H1 (cell line): ENCODE measurements around the gene ANKRD9. TPM values are rescaled to one million over a fixed set of nuclear protein-coding genes. Genes with fewer than 3 reads are reported as not detected.

Experiments used
- CTCF ChIA-PET: fragments of 300-600 bp; sonication (Branson Sonifier 250); formaldehyde crosslinking; loops from one replicate; lab custom pipeline; 2021; ENCODE audit not compliant: partially characterized antibody; lab: Charles Lee
- POLR2A ChIA-PET: fragments of 300-600 bp; sonication (Branson Sonifier 250); formaldehyde crosslinking; loops from one replicate; lab custom pipeline; 2021; ENCODE audit warnings: inconsistent platforms; ENCODE audit not compliant: partially characterized antibody; lab: Charles Lee
- DNase-seq, 2 experiments: peaks; one replicate each; pipeline versions ENCODE4 v3.0.0 to v3.0.0-alpha.2; 2010 to 2022; ENCODE audit warnings: low spot score in 2 of 2, low read depth in 1 of 2, mixed read lengths in 1 of 2
- FAIRE-seq: peaks from 2 replicates; lab custom pipeline; 2011; peaks lifted over from hg19 to GRCh38; lab: Jason Lieb, UNC
- H2AFZ ChIP-seq: 2 replicates; pipeline ENCODE4 v1.8.1; 2012; ENCODE audit warnings: low read length, inconsistent platforms
- H2AK5ac ChIP-seq: 2 replicates; pipeline ENCODE4 v1.6.1; 2013; ENCODE audit warnings: low read depth, low read length
- H2BK120ac ChIP-seq: replicated peaks from 2 replicates; pipeline ENCODE3; 2013; ENCODE audit warnings: low read depth, low read length, inconsistent platforms
- H2BK12ac ChIP-seq: 2 replicates; pipeline ENCODE4 v1.6.1; 2013; ENCODE audit warnings: low read depth, low read length
- H2BK15ac ChIP-seq: 2 replicates; pipeline ENCODE4 v1.6.1; 2013; ENCODE audit warnings: low read length
- H2BK20ac ChIP-seq: 2 replicates; pipeline ENCODE4 v1.6.1; 2013; ENCODE audit warnings: low read length
- H2BK5ac ChIP-seq: 2 replicates; pipeline ENCODE4 v1.6.1; 2013; ENCODE audit warnings: low read depth, low read length
- H3K14ac ChIP-seq: 2 replicates; pipeline ENCODE4 v1.6.1; 2013; ENCODE audit warnings: inconsistent platforms; ENCODE audit not compliant: insufficient read length
- H3K18ac ChIP-seq: 2 replicates; pipeline ENCODE4 v1.6.1; 2013; ENCODE audit warnings: low read length; ENCODE audit errors: extremely low read depth
- H3K23ac ChIP-seq: 2 replicates; pipeline ENCODE4 v1.6.1; 2013; ENCODE audit warnings: inconsistent platforms; ENCODE audit not compliant: insufficient read length
- H3K23me2 ChIP-seq: 2 replicates; pipeline ENCODE4 v1.6.1; 2013; ENCODE audit warnings: low read depth, low read length
- H3K27ac ChIP-seq: 2 replicates; pipeline ENCODE4 v1.6.1; 2011; ENCODE audit warnings: low read depth, low read length, inconsistent platforms
- H3K27me3 ChIP-seq, 4 experiments: replicated peaks in 1 of 4; 1 replicate in 1 of 4; 2 replicates in 3 of 4; pipeline versions ENCODE4 v1.6.1 to v1.8.1; 2011 to 2013; ENCODE audit warnings: low read length in 3 of 4, mild to moderate bottlenecking in 3 of 4, inconsistent platforms in 2 of 4, mixed read lengths in 2 of 4, moderate library complexity in 1 of 4; ENCODE audit not compliant: control insufficient read depth in 3 of 4, insufficient read depth in 3 of 4; ENCODE audit errors: extremely low read depth in 1 of 4
- H3K36me3 ChIP-seq, 4 experiments: 2 replicates each; pipeline versions ENCODE4 v1.6.1 to v1.8.1; 2011 to 2013; ENCODE audit warnings: mild to moderate bottlenecking in 4 of 4, low read length in 3 of 4, moderate library complexity in 2 of 4, control low read depth in 1 of 4, inconsistent platforms in 1 of 4; ENCODE audit not compliant: insufficient read depth in 4 of 4, control insufficient read depth in 2 of 4
- H3K4ac ChIP-seq: replicated peaks from 2 replicates; pipeline ENCODE3; 2013; ENCODE audit warnings: low read length, low read depth, mixed read lengths, inconsistent platforms; ENCODE audit not compliant: insufficient read length
- H3K4me1 ChIP-seq, 4 experiments: replicated peaks in 1 of 4; 1 replicate in 1 of 4; 2 replicates in 3 of 4; pipeline versions ENCODE4 v1.6.1 to v1.8.1; 2011 to 2013; ENCODE audit warnings: low read length in 3 of 4, inconsistent platforms in 2 of 4, mixed read lengths in 1 of 4; ENCODE audit not compliant: insufficient read depth in 4 of 4, control insufficient read depth in 3 of 4
- H3K4me2 ChIP-seq, 2 experiments: 2 replicates each; pipeline versions ENCODE4 v1.6.1 to v1.8.1; 2011 to 2013; ENCODE audit warnings: low read depth in 2 of 2, low read length in 2 of 2, control low read depth in 1 of 2, inconsistent platforms in 1 of 2, mild to moderate bottlenecking in 1 of 2; ENCODE audit not compliant: insufficient read depth in 1 of 2
- H3K4me3 ChIP-seq, 4 experiments: fragments of 200-600, 300-600 bp in 1 of 4; sonication (generic), shearing (Covaris generic), sonication (Bioruptor Twin) in 1 of 4; 2 replicates each; pipeline versions ENCODE4 v1.5.1 to v1.8.1; 2011 to 2016; ENCODE audit warnings: low read length in 4 of 4, low read depth in 3 of 4, control low read depth in 2 of 4, inconsistent platforms in 2 of 4, mild to moderate bottlenecking in 2 of 4, mixed read lengths in 1 of 4, moderate library complexity in 1 of 4; ENCODE audit not compliant: insufficient read depth in 2 of 4; ENCODE audit errors: extremely low read depth in 1 of 4
- H3K56ac ChIP-seq: replicated peaks from 2 replicates; pipeline ENCODE3; 2013; ENCODE audit warnings: low read depth, mild to moderate bottlenecking, mixed read lengths, low read length, inconsistent platforms; ENCODE audit not compliant: insufficient read length
- H3K79me1 ChIP-seq: 2 replicates; pipeline ENCODE4 v1.6.1; 2013; ENCODE audit warnings: low read depth, low read length, control low read depth
- H3K79me2 ChIP-seq, 2 experiments: 2 replicates each; pipeline versions ENCODE4 v1.6.1 to v1.8.1; 2012 to 2013; ENCODE audit warnings: low read length in 2 of 2, mild to moderate bottlenecking in 2 of 2, inconsistent platforms in 1 of 2; ENCODE audit not compliant: insufficient read depth in 2 of 2, control insufficient read depth in 1 of 2
- H3K9ac ChIP-seq, 4 experiments: replicated peaks in 1 of 4; 1 replicate in 1 of 4; 2 replicates in 3 of 4; pipeline versions ENCODE4 v1.6.1 to v1.8.1; 2011 to 2013; ENCODE audit warnings: low read depth in 3 of 4, low read length in 3 of 4, control low read depth in 2 of 4, mild to moderate bottlenecking in 2 of 4, moderate library complexity in 2 of 4, inconsistent platforms in 1 of 4; ENCODE audit errors: extremely low read depth in 1 of 4
- H3K9me3 ChIP-seq, 2 experiments: 2 replicates each; pipeline versions ENCODE4 v1.6.1 to v1.8.1; 2012 to 2013; ENCODE audit warnings: mild to moderate bottlenecking in 2 of 2, moderate library complexity in 2 of 2, control low read depth in 1 of 2, inconsistent platforms in 1 of 2, low read depth in 1 of 2, low read length in 1 of 2, mixed read lengths in 1 of 2; ENCODE audit not compliant: insufficient read depth in 2 of 2
- H4K20me1 ChIP-seq, 2 experiments: replicated peaks in 1 of 2; 2 replicates each; pipeline versions ENCODE3 to v1.8.1; 2011 to 2013; ENCODE audit warnings: inconsistent platforms in 2 of 2, low read length in 2 of 2, mild to moderate bottlenecking in 1 of 2; ENCODE audit not compliant: insufficient read depth in 2 of 2, control insufficient read depth in 1 of 2
- H4K5ac ChIP-seq: 2 replicates; pipeline ENCODE4 v1.6.1; 2013; ENCODE audit warnings: low read length, low read depth, mixed read lengths, inconsistent platforms; ENCODE audit not compliant: insufficient read length
- H4K8ac ChIP-seq: 2 replicates; pipeline ENCODE4 v1.8.0; 2013; ENCODE audit warnings: mild to moderate bottlenecking, moderate library complexity, low read length, inconsistent platforms; ENCODE audit not compliant: insufficient read depth; ENCODE audit errors: extremely low read depth
- H4K91ac ChIP-seq: replicated peaks from 2 replicates; pipeline ENCODE3; 2013; ENCODE audit warnings: low read length, mixed read lengths, inconsistent platforms; ENCODE audit not compliant: insufficient read length
- BCL11A ChIP-seq, 2 experiments: IDR thresholded peaks; one replicate each; pipeline ENCODE4 v1.6.1; 2011; ENCODE audit warnings: low read depth in 2 of 2, low read length in 2 of 2, mild to moderate bottlenecking in 2 of 2
- E2F6 ChIP-seq: IDR thresholded peaks from 2 replicates; pipeline ENCODE4 v1.6.1; 2012; ENCODE audit warnings: inconsistent platforms
- FOSL1 ChIP-seq: IDR thresholded peaks from 2 replicates; pipeline ENCODE4 v1.6.1; 2011; ENCODE audit warnings: mild to moderate bottlenecking, low read depth, low read length, moderate library complexity; ENCODE audit not compliant: insufficient read depth
- HDAC6 ChIP-seq: IDR thresholded peaks from one replicate; pipeline ENCODE4 v1.7.1; 2012; ENCODE audit warnings: low read depth, mild to moderate bottlenecking, inconsistent platforms, low read length, moderate library complexity
- NANOG ChIP-seq: IDR thresholded peaks from 2 replicates; pipeline ENCODE4 v1.6.1; 2011; ENCODE audit warnings: low read length, low read depth, mild to moderate bottlenecking, inconsistent platforms; ENCODE audit not compliant: insufficient read depth, poor library complexity, severe bottlenecking
- RFX5 ChIP-seq: IDR thresholded peaks from 2 replicates; pipeline ENCODE4 v1.6.1; 2011; ENCODE audit warnings: low read depth, low read length, improper control_type of control experiment, borderline replicate concordance
- RNF2 ChIP-seq: fragments of 200-900, 300-1000 bp; sonication (generic); IDR thresholded peaks from 2 replicates; pipeline ENCODE4 v1.7.1; 2016; ENCODE audit warnings: borderline replicate concordance, low read depth, mild to moderate bottlenecking, antibody characterized with exemption, low read length; ENCODE audit not compliant: poor library complexity, severe bottlenecking; ENCODE audit errors: missing control alignments
- RXRA ChIP-seq: IDR thresholded peaks from 2 replicates; pipeline ENCODE4 v1.6.1; 2011; ENCODE audit warnings: low read depth, mild to moderate bottlenecking, low read length, moderate library complexity; ENCODE audit not compliant: insufficient read depth
- SP4 ChIP-seq: IDR thresholded peaks from 2 replicates; pipeline ENCODE4 v1.6.1; 2012; ENCODE audit warnings: low read length, inconsistent platforms
- TBP ChIP-seq: IDR thresholded peaks from 2 replicates; pipeline ENCODE4 v1.6.1; 2011; ENCODE audit warnings: low read depth, low read length, improper control_type of control experiment
- ZNF274 ChIP-seq: IDR thresholded peaks from 2 replicates; pipeline ENCODE4 v1.7.0; 2012; ENCODE audit warnings: low read length, borderline replicate concordance; ENCODE audit errors: extremely low read depth
- WGBS, 2 experiments: shearing (Covaris generic) in 1 of 2; methylation state at CpG; one replicate each; pipeline versions ENCODE4 v1.1.6 to v1.1.7; 2013 to 2015; ENCODE audit warnings: low lambda C conversion rate in 2 of 2, mixed read lengths in 2 of 2, inconsistent platforms in 1 of 2, low coverage in 1 of 2, missing lambda C conversion rate in 1 of 2; ENCODE audit not compliant: insufficient replicate concordance in 2 of 2, insufficient coverage in 1 of 2, insufficient read length in 1 of 2; ENCODE audit errors: extremely low coverage in 1 of 2, missing lambda C conversion rate in 1 of 2; 5-methylcytosine and 5-hydroxymethylcytosine counted together
- polyA plus RNA-seq, 7 experiments: library from polyadenylated mRNA; depleted of rRNA in 3 of 7; stranded (reverse) in 5 of 7; unstranded in 2 of 7; fragments of >200 nt in 5 of 7; fragments of 200-250 nt in 2 of 7; gene quantifications; 1 replicate in 5 of 7; 2 replicates in 1 of 7; 4 replicates in 1 of 7; pipeline versions ENCODE4 v1.2.1 to v1.2.3, GENCODE V29; 2011 to 2013; ENCODE audit warnings: missing spikeins in 2 of 7, mixed read lengths in 2 of 7
- total RNA-seq: library from RNA; stranded (reverse); fragmentation: NEBNext Ultra II Directional; extraction: Animal tissue kit (Norgen Biotek cat#: 25700); gene quantifications from 2 replicates; pipeline ENCODE4 v1.2.1, GENCODE V29; 2021

The ANKRD9 gene
- total and polyA plus RNA-seq, 2 of the 8 experiments (the other 6 are each of a cell fraction or from before 2014, with no cell fraction given): 37.0 to 41.8 TPM

DNA sequence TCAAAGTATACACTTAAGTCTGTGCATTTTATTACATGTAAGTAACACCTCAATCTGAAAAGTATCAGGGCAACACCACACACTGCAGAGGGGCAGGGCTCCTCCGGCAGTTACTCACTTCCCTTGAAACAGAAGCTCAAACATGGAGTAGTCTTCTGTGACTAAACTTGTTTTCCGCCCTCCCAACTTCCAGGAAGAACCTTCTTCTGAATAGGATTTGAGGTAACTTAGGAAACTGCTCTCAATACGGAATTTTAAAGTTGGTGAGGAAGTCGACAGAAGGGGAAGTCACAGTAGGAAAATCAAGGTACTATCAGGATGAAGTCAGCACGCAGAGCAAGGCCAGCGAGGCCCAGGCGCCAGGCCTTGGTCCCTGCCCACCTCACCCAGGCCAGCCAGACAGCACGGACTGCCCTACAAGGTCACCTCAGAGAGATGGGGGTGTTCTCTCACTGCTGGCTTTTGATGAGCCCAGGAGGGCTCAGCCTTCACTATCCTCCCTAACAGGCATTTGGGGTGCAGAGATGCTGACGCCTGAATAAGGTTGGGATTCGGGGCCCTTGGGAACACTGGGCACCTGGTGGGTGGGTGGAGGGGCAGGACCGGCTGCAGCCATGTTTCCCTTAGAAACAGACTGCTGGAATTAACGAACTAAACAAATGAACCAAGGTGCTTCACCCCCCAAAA lies 5.8 kb downstream of the ANKRD9 start:
- H2BK15ac ChIP-seq: no peak overlapping the region
- H3K4me1 ChIP-seq: peaks cover 0 to 6% (median 3%) of the 10 kb centered on the region in 4 experiments; a peak in 4 of 7 replicates
- POLR2A ChIA-PET: interaction anchor here (0.8 to 1.3 kb wide), 2 partner anchors 12 to 88 kb away, joined by 3 read pairs; no protein-coding TSS in a partner anchor
- H3K9me3 ChIP-seq: no peaks in the 10 kb centered on the region
- H3K56ac ChIP-seq: no peak overlapping the region
- H2AFZ ChIP-seq: no peak overlapping the region
- no peak overlapping the region for H4K91ac ChIP-seq
- no peak overlapping the region; the same call in 1 of the 2 replicates for H2BK5ac ChIP-seq
- H3K4me2 ChIP-seq: no peak overlapping the region
- peaks cover 3% of the 10 kb centered on the region; the same call in 1 of the 2 replicates for H3K79me1 ChIP-seq
- no peaks in the 10 kb centered on the region; a peak in 1 of 7 replicates for H3K27me3 ChIP-seq
- CTCF ChIA-PET: interaction anchor here (0.7 to 1.0 kb wide), 4 partner anchors 12 to 308 kb away, joined by 3 read pairs; no protein-coding TSS in a partner anchor
- H3K4ac ChIP-seq: no peak overlapping the region
- H2BK20ac ChIP-seq: no peak overlapping the region
- 81% methylated on average over 12 of the region's 12 CpGs; no CpG with 5 or more reads in 1 of the 2 experiments for WGBS, 2 experiments
- peaks cover 0 to 2% of the 10 kb centered on the region in 2 experiments for H4K20me1 ChIP-seq
- H3K14ac ChIP-seq: no peak overlapping the region
- no peak for DNase-seq
- no peaks in the 10 kb centered on the region for H3K79me2 ChIP-seq
- H3K18ac ChIP-seq: no peak overlapping the region
- no peak overlapping the region for H3K9ac ChIP-seq
- peaks cover 3% of the 10 kb centered on the region; the same call in 1 of the 2 replicates for H3K23me2 ChIP-seq
- H4K5ac ChIP-seq: no peak overlapping the region
- peaks cover 0 to 13% (median 6%) of the 10 kb centered on the region in 4 experiments; a peak in 6 of 8 replicates for H3K36me3 ChIP-seq
- peak overlapping the region; percentile 29; the same call in 1 of the 2 replicates for H4K8ac ChIP-seq
- H2BK120ac ChIP-seq: no peak overlapping the region
- no peak overlapping the region for H3K23ac ChIP-seq
- no peak overlapping the region for H2AK5ac ChIP-seq
- H3K27ac ChIP-seq: no peak overlapping the region
- H2BK12ac ChIP-seq: no peak overlapping the region
- no peak overlapping the region for H3K4me3 ChIP-seq
- no peak for FAIRE-seq
- TF ChIP-seq ZNF274 (no peak), TBP (no peak), FOSL1 (no peak), RXRA (no peak), RNF2 (no peak), BCL11A (IDR thresholded peaks at IDR 0.05; ENCODE audit: low read depth in 2 of 2, low read length in 2 of 2) (no peak), RFX5 (no peak), NANOG (no peak), E2F6 (no peak), SP4 (no peak), HDAC6 (no peak)
